K562 (cell line): ENCODE measurements around the gene XPR1. TPM values are rescaled to one million over a fixed set of nuclear protein-coding genes. Genes with fewer than 3 reads are reported as not detected.

Experiments used
- ASH1L ChIP-seq: fragments of 450-650 bp; IDR thresholded peaks from 2 replicates; pipeline ENCODE4 v1.6.1; 2018; ENCODE audit warnings: borderline replicate concordance, mild to moderate bottlenecking, low read depth; ENCODE audit not compliant: partially characterized antibody
- BCL6 ChIP-seq: fragments of 250-450 bp; sonication (Bioruptor Pico); IDR thresholded peaks from 2 replicates; pipeline ENCODE4 v1.4.0; 2020
- CSDE1 ChIP-seq, 2 experiments: fragments of 450-650 bp; IDR thresholded peaks; 2 replicates each; pipeline ENCODE4 v1.6.1; 2016; ENCODE audit warnings: mild to moderate bottlenecking in 1 of 2
- E2F6 ChIP-seq, 2 experiments: IDR thresholded peaks; 2 replicates each; pipeline ENCODE4 v1.6.1; 2011; ENCODE audit warnings: borderline replicate concordance in 1 of 2, control low read depth in 1 of 2, low read depth in 1 of 2, low read length in 1 of 2, mild to moderate bottlenecking in 1 of 2, mixed read lengths in 1 of 2, moderate library complexity in 1 of 2; ENCODE audit not compliant: insufficient read depth in 1 of 2, insufficient read length in 1 of 2, poor library complexity in 1 of 2, severe bottlenecking in 1 of 2; ENCODE audit errors: extremely low read depth in 1 of 2
- ELF1 ChIP-seq: fragments of 200-800 bp; sonication (Bioruptor generic); IDR thresholded peaks from 2 replicates; pipeline ENCODE4 v1.6.1; 2016; ENCODE audit warnings: missing genetic modification characterization, missing compliant biosample characterization
- ERF ChIP-seq: fragments of 450-650 bp; formaldehyde crosslinking; IDR thresholded peaks from 2 replicates; pipeline ENCODE4 v1.4.0; 2020; ENCODE audit warnings: mild to moderate bottlenecking, mixed read lengths
- HLTF ChIP-seq: fragments of 450-650 bp; IDR thresholded peaks from 2 replicates; pipeline ENCODE4 v1.6.1; 2016
- KAT7 ChIP-seq: sonication (generic); formaldehyde crosslinking; IDR thresholded peaks from 2 replicates; pipeline ENCODE4 v1.8.0; 2022; ENCODE audit warnings: missing genetic modification reagents, mild to moderate bottlenecking, borderline replicate concordance
- MLX ChIP-seq, 2 experiments: fragments of 450-650 bp in 1 of 2; sonication (generic) in 1 of 2; formaldehyde crosslinking; conservative IDR thresholded peaks; 2 replicates each; pipeline versions ENCODE4 v1.4.0 to v1.8.1; 2020 to 2022; ENCODE audit warnings: mild to moderate bottlenecking in 1 of 2, missing genetic modification reagents in 1 of 2
- NFIC ChIP-seq: fragments of 450-650 bp; IDR thresholded peaks from 2 replicates; pipeline ENCODE4 v1.6.1; 2017; ENCODE audit warnings: mild to moderate bottlenecking, inconsistent platforms
- NFRKB ChIP-seq: fragments of 450-650 bp; IDR thresholded peaks from 2 replicates; pipeline ENCODE4 v1.6.1; 2016; ENCODE audit warnings: low read depth
- PURB ChIP-seq: sonication (generic); formaldehyde crosslinking; IDR thresholded peaks from 2 replicates; pipeline ENCODE4 v1.9.0; 2021; ENCODE audit warnings: low read depth, mild to moderate bottlenecking, missing genetic modification reagents
- TAF1 ChIP-seq: IDR thresholded peaks from 2 replicates; pipeline ENCODE4 v1.6.1; 2011; ENCODE audit warnings: mild to moderate bottlenecking, low read length, moderate library complexity; ENCODE audit not compliant: insufficient read depth, control insufficient read depth, severe bottlenecking; ENCODE audit errors: extremely low read depth
- XRCC4 ChIP-seq: IDR thresholded peaks from one replicate; pipeline ENCODE4 v1.6.1; 2011; ENCODE audit not compliant: insufficient read depth, insufficient read length; ENCODE audit errors: extremely low read depth
- ZBTB1 ChIP-seq: sonication (generic); formaldehyde crosslinking; IDR thresholded peaks from 2 replicates; pipeline ENCODE4 v1.8.1; 2023; ENCODE audit warnings: missing genetic modification reagents, low read depth, mild to moderate bottlenecking, borderline replicate concordance
- ZFP36 ChIP-seq: fragments of 150-350 bp; IDR thresholded peaks from 2 replicates; pipeline ENCODE4 v1.6.1; 2018; ENCODE audit warnings: low read length, low read depth; ENCODE audit not compliant: partially characterized antibody
- ZNF212 ChIP-seq: fragments of 450-650 bp; formaldehyde crosslinking; IDR thresholded peaks from 2 replicates; pipeline ENCODE4 v1.4.0; 2020; ENCODE audit warnings: mild to moderate bottlenecking
- ZNF280A ChIP-seq: fragments of 450-650 bp; IDR thresholded peaks from 2 replicates; pipeline ENCODE4 v1.6.1; 2018; ENCODE audit warnings: mild to moderate bottlenecking, low read depth; ENCODE audit not compliant: partially characterized antibody
- ZNF695 ChIP-seq: fragments of 450-650 bp; formaldehyde crosslinking; IDR thresholded peaks from 2 replicates; pipeline ENCODE4 v1.4.0; 2020; ENCODE audit warnings: mild to moderate bottlenecking, moderate library complexity
- ZSCAN29 ChIP-seq: fragments of 450-650 bp; IDR thresholded peaks from 2 replicates; pipeline ENCODE4 v1.6.1; 2017
- polyA plus RNA-seq, 8 experiments: library from polyadenylated mRNA; depleted of rRNA in 4 of 8; stranded (reverse) in 5 of 8; unstranded in 3 of 8; fragments of >200 nt; fragmentation: Nextera tagmentation in 2 of 8; fragmentation: Illumina TruSeq in 1 of 8; extraction: Ambion mirVana in 2 of 8; extraction: Trizol in 1 of 8; gene quantifications; 2 replicates each; pipeline versions ENCODE4 v1.2.1 to v1.2.3, GENCODE V29; 2011 to 2014; ENCODE audit warnings: inconsistent platforms in 1 of 8, missing spikeins in 1 of 8
- total RNA-seq, 7 experiments: library from RNA; depleted of rRNA in 6 of 7; stranded (reverse); fragments of >200 nt in 6 of 7; fragmentation: Illumina TruSeq in 2 of 7; extraction: Trizol in 2 of 7; gene quantifications; 2 replicates each; pipeline versions ENCODE4 v1.2.1 to v1.2.3, GENCODE V29; 2011 to 2021; ENCODE audit warnings: low replicate concordance in 1 of 7

Gene XPR1
- total and polyA plus RNA-seq, 9 of the 15 experiments (the other 6 are each of a cell fraction or from before 2014, with no cell fraction given), result 3.0 to 66.2 (median 38.6) TPM

- peak in 1 of 2 experiments; percentile 15 for TF ChIP-seq E2F6 (IDR thresholded peaks at IDR 0.05; ENCODE audit: borderline replicate concordance in 1 of 2, extremely low read depth in 1 of 2, insufficient read depth in 1 of 2, insufficient read length in 1 of 2, low read depth in 1 of 2, low read length in 1 of 2, poor library complexity in 1 of 2, severe bottlenecking in 1 of 2)
- TF ChIP-seq BCL6 (CRISPR knock-in tag), result no peak
- TF ChIP-seq TAF1, result no peak
- TF ChIP-seq ASH1L, result no peak
- no peak for TF ChIP-seq HLTF
- TF ChIP-seq NFRKB, result no peak; the same call in 1 of the 2 replicates
- TF ChIP-seq CSDE1 (IDR thresholded peaks at IDR 0.05), result no peak
- no peak for TF ChIP-seq ZFP36
- no peak for TF ChIP-seq ERF
- TF ChIP-seq KAT7 (CRISPR knock-in tag), result 0 out of 2 replicates have a peak, but pooled peaks have one; percentile 8
- TF ChIP-seq ZBTB1 (CRISPR knock-in tag), result no peak
- TF ChIP-seq XRCC4, result no peak
- TF ChIP-seq ELF1 (tag), result no peak
- TF ChIP-seq ZNF212 (CRISPR knock-in tag), result no peak
- no peak for TF ChIP-seq MLX (CRISPR knock-in tag; conservative IDR thresholded peaks at IDR 0.05)
- no peak for TF ChIP-seq PURB
- TF ChIP-seq ZNF695 (CRISPR knock-in tag), result no peak
- no peak for TF ChIP-seq ZSCAN29
- peak; percentile 78 for TF ChIP-seq NFIC
- no peak for TF ChIP-seq ZNF280A
Measured at GRCh38 chr1:180610556-180611015, 21.2 kb upstream of the XPR1 start (continued).
